HEK293 (cell line): ENCODE measurements around the gene PREB.

Experiments
- CTCF ChIA-PET: fragments of 350-600 bp; formaldehyde crosslinking; extraction: SDS; loops from one replicate; lab custom pipeline; 2021; ENCODE audit warnings: antibody characterized with exemption; lab: Yijun Ruan, JAX
- POLR2A ChIA-PET: fragments of 300-600 bp; formaldehyde crosslinking; extraction: SDS; loops from one replicate; lab custom pipeline; 2020; ENCODE audit warnings: antibody characterized with exemption, inconsistent platforms; lab: Yijun Ruan, JAX
- H3K27ac ChIP-seq: fragments of 200-500 bp; sonication (Bioruptor generic); 2 replicates; pipeline ENCODE4 v1.5.1; 2014; ENCODE audit warnings: low read depth, low read length, control low read depth, inconsistent platforms; ENCODE audit errors: extremely low read depth
- H3K36me3 ChIP-seq, 2 experiments: fragments of 200-500 bp in 1 of 2; sonication (Bioruptor generic) in 1 of 2; 1 replicate in 1 of 2; 2 replicates in 1 of 2; pipeline ENCODE4 v1.5.1; 2014 to 2017; ENCODE audit warnings: inconsistent platforms in 2 of 2, low read length in 2 of 2; ENCODE audit not compliant: control insufficient read depth in 2 of 2, insufficient read depth in 1 of 2
- H3K4me1 ChIP-seq: fragments of 200-500 bp; sonication (Bioruptor generic); 2 replicates; pipeline ENCODE4 v1.5.1; 2014; ENCODE audit warnings: mild to moderate bottlenecking, low read length, inconsistent platforms; ENCODE audit not compliant: control insufficient read depth, insufficient read depth
- H3K4me3 ChIP-seq: 2 replicates; pipeline ENCODE4 v1.5.1; 2011; ENCODE audit warnings: low read depth, mild to moderate bottlenecking, control low read depth, low read length, moderate library complexity
- H3K9me3 ChIP-seq: fragments of 200-500 bp; sonication (Bioruptor generic); 2 replicates; pipeline ENCODE4 v1.5.1; 2014; ENCODE audit warnings: low read depth, low read length, inconsistent platforms; ENCODE audit not compliant: control insufficient read depth, insufficient read depth
- PRDM1 ChIP-seq: fragments of 450-650 bp; formaldehyde crosslinking; IDR thresholded peaks from 2 replicates; pipeline ENCODE4; 2016; ENCODE audit warnings: missing biosample characterization, missing genetic modification characterization
- ZBTB26 ChIP-seq: fragments of 450-650 bp; formaldehyde crosslinking; optimal IDR thresholded peaks from 2 replicates; pipeline ENCODE3; 2016; ENCODE audit warnings: missing biosample characterization, mild to moderate bottlenecking, missing genetic modification characterization
- ZBTB7A ChIP-seq: fragments of 450-650 bp; formaldehyde crosslinking; IDR thresholded peaks from 2 replicates; pipeline ENCODE4 v1.5.1; 2016; ENCODE audit warnings: low read depth, missing biosample characterization, missing genetic modification characterization
- ZFP3 ChIP-seq: fragments of 450-650 bp; formaldehyde crosslinking; IDR thresholded peaks from 2 replicates; pipeline ENCODE4 v1.5.1; 2016; ENCODE audit warnings: low read depth, missing biosample characterization, missing genetic modification characterization
- ZNF138 ChIP-seq: fragments of 450-650 bp; formaldehyde crosslinking; IDR thresholded peaks from 2 replicates; pipeline ENCODE4 v1.5.1; 2016; ENCODE audit warnings: missing biosample characterization, missing genetic modification characterization, borderline replicate concordance
- ZNF311 ChIP-seq: fragments of 450-650 bp; formaldehyde crosslinking; IDR thresholded peaks from 2 replicates; pipeline ENCODE4 v1.5.1; 2017; ENCODE audit warnings: missing biosample characterization, missing genetic modification characterization, borderline replicate concordance
- ZNF341 ChIP-seq: fragments of 450-650 bp; formaldehyde crosslinking; IDR thresholded peaks from 2 replicates; pipeline ENCODE4; 2016; ENCODE audit warnings: low read depth, missing biosample characterization, missing genetic modification characterization
- ZNF366 ChIP-seq: fragments of 450-650 bp; formaldehyde crosslinking; conservative IDR thresholded peaks from 2 replicates; pipeline ENCODE4 v1.5.1; 2016; ENCODE audit warnings: missing biosample characterization, missing genetic modification characterization
- ZNF394 ChIP-seq: fragments of 450-650 bp; formaldehyde crosslinking; IDR thresholded peaks from 2 replicates; pipeline ENCODE4 v1.5.1; 2016; ENCODE audit warnings: missing biosample characterization, missing genetic modification characterization, mild to moderate bottlenecking, moderate library complexity, borderline replicate concordance
- ZNF426 ChIP-seq: fragments of 450-650 bp; formaldehyde crosslinking; IDR thresholded peaks from 2 replicates; pipeline ENCODE4 v1.5.1; 2017; ENCODE audit warnings: missing biosample characterization, missing genetic modification characterization, mild to moderate bottlenecking, inconsistent platforms, moderate library complexity
- ZNF664 ChIP-seq: fragments of 450-650 bp; formaldehyde crosslinking; IDR thresholded peaks from 2 replicates; pipeline ENCODE4 v1.5.1; 2016; ENCODE audit warnings: missing biosample characterization, missing genetic modification characterization
- ZNF677 ChIP-seq: fragments of 450-650 bp; IDR thresholded peaks from 2 replicates; pipeline ENCODE4 v1.5.0; 2018; ENCODE audit warnings: missing biosample characterization, mild to moderate bottlenecking, missing genetic modification characterization, moderate library complexity
- TF ChIP-seq, protein P1 (sequence below): IDR thresholded peaks from 2 replicates; pipeline ENCODE4 v1.6.1; 2011; ENCODE audit warnings: mild to moderate bottlenecking, low read depth, low read length, borderline replicate concordance

The PREB gene

GRCh38 chr2:27154488-27154887, 20.1 kb upstream of the PREB start:
- CTCF ChIA-PET = interaction anchor here (0.8 to 4.5 kb wide), 2 partner anchors 16 to 37 kb away, joined by 3 to 22 read pairs; no protein-coding TSS in a partner anchor
- no peak overlapping the region for H3K4me3 ChIP-seq
- no peaks in the 10 kb centered on the region for H3K9me3 ChIP-seq
- no peak overlapping the region for H3K27ac ChIP-seq
- POLR2A ChIA-PET = no interaction called here
- H3K36me3 ChIP-seq = no peaks in the 10 kb centered on the region
- H3K4me1 ChIP-seq = no peaks in the 10 kb centered on the region
- TF ChIP-seq ZNF664 (tag by site-specific recombination) (no peak), ZNF311 (no peak)
- TF ChIP-seq, all 188 proteins: peak for 0

GRCh38 chr2:27152796-27153464, 18.5 kb upstream of the PREB start:
- 0 out of 2 replicates have a peak, but pooled peaks have one; percentile 9 for TF ChIP-seq PRDM1
- no peak for TF ChIP-seq ZNF677 (tag by site-specific recombination)
- Histone ChIP-seq H3K4me1 (no peaks in the 10 kb centered on the region), H3K27ac (no peak overlapping the region), H3K36me3 (no peaks in the 10 kb centered on the region), H3K9me3 (no peaks in the 10 kb centered on the region), H3K4me3 (no peak overlapping the region)
- ChIA-PET POLR2A (interaction anchor here (0.6 kb wide), 1 partner anchor 26 kb away, joined by 3 read pairs; no protein-coding TSS in a partner anchor), CTCF (interaction anchor here (0.5 to 4.5 kb wide), 6 partner anchors 14 to 300 kb away, joined by 3 to 22 read pairs (median 3); no protein-coding TSS in a partner anchor)

DNA sequence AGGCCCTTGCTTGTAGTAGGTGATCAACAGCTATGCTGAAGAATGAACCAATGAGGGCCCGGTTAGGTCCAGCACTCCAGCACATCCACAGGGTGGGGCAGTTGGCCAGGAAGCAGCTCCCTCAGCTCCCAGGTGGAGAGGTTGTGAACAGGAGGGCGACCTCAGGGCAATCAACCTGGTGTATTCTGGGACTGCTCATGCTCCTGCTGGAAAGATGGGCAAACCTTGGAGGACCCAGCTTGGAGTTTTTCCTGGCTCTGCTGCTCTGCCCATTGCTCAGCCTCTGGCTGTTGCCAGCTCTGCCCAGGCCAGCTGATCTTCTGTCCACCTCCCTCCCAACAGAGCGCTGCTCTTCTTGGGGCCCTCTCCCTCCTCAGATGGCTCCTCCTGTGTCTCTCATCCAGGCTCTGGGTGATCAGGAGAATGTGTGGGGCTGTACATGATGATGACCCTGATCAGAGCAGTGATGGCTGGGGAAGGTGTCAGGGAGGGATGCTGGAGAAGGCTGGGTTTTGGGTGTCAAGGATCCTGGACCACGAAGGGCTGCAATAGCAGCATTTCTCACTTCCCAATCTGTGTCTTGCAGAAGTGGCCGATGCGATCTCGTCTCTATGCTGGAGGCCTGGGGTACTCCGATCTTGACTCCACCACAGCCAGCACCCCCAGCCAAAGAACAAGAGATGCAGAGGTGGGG, 17.8 kb upstream of the PREB start:
- Histone ChIP-seq H3K27ac (no peak overlapping the region), H3K36me3 (no peaks in the 10 kb centered on the region), H3K9me3 (no peaks in the 10 kb centered on the region), H3K4me1 (no peaks in the 10 kb centered on the region), H3K4me3 (no peak overlapping the region)
- ChIA-PET CTCF (interaction anchor here (0.5 to 4.5 kb wide), 7 partner anchors 14 to 299 kb away, joined by 3 to 22 read pairs (median 3); no protein-coding TSS in a partner anchor), POLR2A (no interaction called here)
- TF ChIP-seq ZNF138 (tag by site-specific recombination) = no peak
- TF ChIP-seq, protein P1, sequence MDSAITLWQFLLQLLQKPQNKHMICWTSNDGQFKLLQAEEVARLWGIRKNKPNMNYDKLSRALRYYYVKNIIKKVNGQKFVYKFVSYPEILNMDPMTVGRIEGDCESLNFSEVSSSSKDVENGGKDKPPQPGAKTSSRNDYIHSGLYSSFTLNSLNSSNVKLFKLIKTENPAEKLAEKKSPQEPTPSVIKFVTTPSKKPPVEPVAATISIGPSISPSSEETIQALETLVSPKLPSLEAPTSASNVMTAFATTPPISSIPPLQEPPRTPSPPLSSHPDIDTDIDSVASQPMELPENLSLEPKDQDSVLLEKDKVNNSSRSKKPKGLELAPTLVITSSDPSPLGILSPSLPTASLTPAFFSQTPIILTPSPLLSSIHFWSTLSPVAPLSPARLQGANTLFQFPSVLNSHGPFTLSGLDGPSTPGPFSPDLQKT = no peak
- no peak for TF ChIP-seq ZNF394 (tag by site-specific recombination)
- TF ChIP-seq ZBTB26 (tag by site-specific recombination) = no peak
- no peak for TF ChIP-seq PRDM1
- TF ChIP-seq ZNF366 (tag by site-specific recombination) = no peak
- TF ChIP-seq ZNF677 (tag by site-specific recombination) = 0 out of 2 replicates have a peak, but pooled peaks have one; percentile 56
- no peak for TF ChIP-seq ZNF426 (tag by site-specific recombination)
- TF ChIP-seq ZNF341 (tag by site-specific recombination) = peak; percentile 75
- no peak for TF ChIP-seq ZFP3
- no peak for TF ChIP-seq ZBTB7A
